PC-3 (cell line): ENCODE results near the gene FKBP10.

Source experiments
- EZH2 ChIP-seq: fragments of 300-600 bp; sonication (generic); IDR thresholded peaks from one replicate; pipeline ENCODE4 v1.6.1; 2017; ENCODE audit warnings: antibody characterized with exemption, mild to moderate bottlenecking, low read length; ENCODE audit not compliant: unreplicated experiment
- EZH2phosphoT487 ChIP-seq: fragments of 300-600 bp; sonication (generic); IDR thresholded peaks from 2 replicates; pipeline ENCODE4 v1.6.1; 2018; ENCODE audit warnings: mild to moderate bottlenecking, antibody characterized with exemption, low read length, borderline replicate concordance
- TF ChIP-seq, protein P1 (sequence below): fragments of 300-600 bp; sonication (generic); conservative IDR thresholded peaks from 2 replicates; pipeline ENCODE4 v1.5.1; 2017; ENCODE audit warnings: antibody characterized with exemption, low read depth, mild to moderate bottlenecking, low read length

DNA sequence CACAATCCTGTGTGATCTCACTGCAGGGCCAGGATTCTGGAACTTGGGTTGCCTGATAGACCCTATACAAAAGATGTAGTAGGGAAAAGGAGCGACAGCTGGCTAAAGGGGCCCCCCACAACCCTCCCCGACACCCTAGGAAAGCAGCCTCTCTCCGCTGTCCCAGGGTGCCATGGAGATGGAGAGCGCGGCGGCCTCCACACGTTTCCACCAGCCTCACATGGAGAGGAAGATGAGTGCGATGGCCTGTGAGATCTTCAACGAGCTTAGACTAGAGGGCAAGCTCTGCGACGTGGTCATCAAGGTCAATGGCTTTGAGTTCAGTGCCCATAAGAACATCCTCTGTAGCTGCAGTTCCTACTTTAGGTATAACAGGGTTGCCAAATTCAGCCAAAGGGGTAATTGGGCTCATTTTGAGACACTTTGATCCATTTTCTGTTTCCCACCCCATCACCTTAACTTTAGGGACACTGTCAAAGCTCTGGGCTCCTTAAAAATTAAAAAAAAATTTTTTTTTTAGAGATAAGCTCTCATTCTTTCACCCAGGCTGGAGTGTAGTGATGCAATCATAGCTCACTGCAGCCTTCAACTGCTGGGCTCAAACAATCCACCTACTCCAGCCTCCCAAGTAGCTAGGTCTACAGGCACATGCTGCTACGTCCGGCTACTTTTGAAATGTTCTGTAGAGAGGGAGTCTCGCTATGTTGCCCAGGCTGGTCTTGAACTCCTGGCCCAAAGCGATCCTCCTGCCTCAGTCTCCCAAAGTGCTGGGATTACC, 25.1 kb downstream of the FKBP10 start, which contains the start of gene KLHL10:
- TF ChIP-seq EZH2 (no peak), EZH2phosphoT487 (no peak)
- TF ChIP-seq, protein P1, sequence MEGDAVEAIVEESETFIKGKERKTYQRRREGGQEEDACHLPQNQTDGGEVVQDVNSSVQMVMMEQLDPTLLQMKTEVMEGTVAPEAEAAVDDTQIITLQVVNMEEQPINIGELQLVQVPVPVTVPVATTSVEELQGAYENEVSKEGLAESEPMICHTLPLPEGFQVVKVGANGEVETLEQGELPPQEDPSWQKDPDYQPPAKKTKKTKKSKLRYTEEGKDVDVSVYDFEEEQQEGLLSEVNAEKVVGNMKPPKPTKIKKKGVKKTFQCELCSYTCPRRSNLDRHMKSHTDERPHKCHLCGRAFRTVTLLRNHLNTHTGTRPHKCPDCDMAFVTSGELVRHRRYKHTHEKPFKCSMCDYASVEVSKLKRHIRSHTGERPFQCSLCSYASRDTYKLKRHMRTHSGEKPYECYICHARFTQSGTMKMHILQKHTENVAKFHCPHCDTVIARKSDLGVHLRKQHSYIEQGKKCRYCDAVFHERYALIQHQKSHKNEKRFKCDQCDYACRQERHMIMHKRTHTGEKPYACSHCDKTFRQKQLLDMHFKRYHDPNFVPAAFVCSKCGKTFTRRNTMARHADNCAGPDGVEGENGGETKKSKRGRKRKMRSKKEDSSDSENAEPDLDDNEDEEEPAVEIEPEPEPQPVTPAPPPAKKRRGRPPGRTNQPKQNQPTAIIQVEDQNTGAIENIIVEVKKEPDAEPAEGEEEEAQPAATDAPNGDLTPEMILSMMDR = no peak
